NCI-H146 treated with DMSO at 0.1 percent for 48 hours (cell line): ENCODE results near the gene RGS3.

Experiments used
- DNase-seq: peaks from one replicate; lab custom pipeline; 2025; ENCODE audit not compliant: unreplicated experiment; lab: John Stamatoyannopoulos, UW

Gene RGS3

DNA sequence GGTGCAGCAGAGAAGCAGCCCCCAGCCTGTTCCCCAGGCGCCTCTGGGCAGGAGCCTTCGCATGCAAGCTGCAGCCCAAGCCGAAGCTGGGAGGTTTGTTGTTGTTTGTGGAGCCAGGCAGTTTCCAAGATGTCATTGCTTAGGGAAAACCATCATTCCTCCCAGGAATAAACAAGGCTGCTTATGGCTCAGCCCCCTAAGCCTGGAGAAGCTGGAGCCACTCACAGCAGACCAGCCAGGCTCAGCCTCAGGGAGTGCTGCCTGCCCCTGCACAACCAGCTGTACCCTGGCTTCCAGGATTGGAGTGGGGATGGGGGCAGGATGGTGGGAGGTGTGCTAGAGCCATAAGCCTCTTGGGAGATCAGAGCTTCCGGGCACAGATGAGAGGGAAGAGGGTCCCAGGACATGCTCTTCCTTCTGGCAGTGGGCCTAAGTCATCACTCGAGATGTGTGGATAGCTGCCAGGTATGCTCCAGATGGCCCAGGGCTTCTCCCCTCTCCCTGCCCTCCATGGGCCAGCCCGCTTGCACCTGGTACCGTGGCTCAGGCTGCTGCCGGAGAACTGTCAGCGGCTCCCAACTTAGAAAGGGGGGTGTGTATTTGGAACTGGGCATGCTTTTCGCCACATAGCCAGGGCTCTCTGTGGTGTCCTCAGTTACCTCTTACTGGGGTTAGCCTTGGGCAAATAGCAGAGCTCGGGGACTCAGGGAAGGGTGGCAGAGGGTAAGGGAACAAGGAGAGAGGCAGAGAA is 105.2 kb downstream of the RGS3 start:
- DNase-seq = no peak

GRCh38 chr9:113569472-113570060 is 106.0 kb downstream of the RGS3 start:
- no peak for DNase-seq

DNA sequence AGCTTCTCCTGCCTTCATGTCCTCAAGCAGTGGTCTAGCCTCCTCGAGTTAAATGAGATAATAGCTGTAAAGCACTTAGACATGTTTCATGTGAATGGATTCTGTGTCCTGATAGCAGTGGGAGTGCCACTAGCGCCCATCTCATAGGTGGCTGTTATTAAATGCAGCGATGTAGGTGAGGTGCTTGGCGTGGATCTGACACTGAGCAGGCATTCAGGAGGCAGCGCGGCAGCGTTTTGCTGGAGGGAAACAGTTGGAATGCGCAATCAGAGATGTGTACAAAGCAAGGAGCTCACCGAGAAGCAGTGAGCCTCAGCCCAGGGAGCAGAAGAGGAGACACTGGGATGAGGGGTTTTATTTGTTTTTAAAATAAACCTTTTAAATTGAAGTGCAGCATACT is 106.6 kb downstream of the RGS3 start:
- no peak for DNase-seq

- no peak for DNase-seq
Measured at GRCh38 chr9:113570749-113571711, 107.5 kb downstream of the RGS3 start.

- DNase-seq = no peak
Measured at GRCh38 chr9:113572076-113572861, 108.7 kb downstream of the RGS3 start.

GRCh38 chr9:113573046-113573958 is 109.8 kb downstream of the RGS3 start:
- DNase-seq = no peak

DNA sequence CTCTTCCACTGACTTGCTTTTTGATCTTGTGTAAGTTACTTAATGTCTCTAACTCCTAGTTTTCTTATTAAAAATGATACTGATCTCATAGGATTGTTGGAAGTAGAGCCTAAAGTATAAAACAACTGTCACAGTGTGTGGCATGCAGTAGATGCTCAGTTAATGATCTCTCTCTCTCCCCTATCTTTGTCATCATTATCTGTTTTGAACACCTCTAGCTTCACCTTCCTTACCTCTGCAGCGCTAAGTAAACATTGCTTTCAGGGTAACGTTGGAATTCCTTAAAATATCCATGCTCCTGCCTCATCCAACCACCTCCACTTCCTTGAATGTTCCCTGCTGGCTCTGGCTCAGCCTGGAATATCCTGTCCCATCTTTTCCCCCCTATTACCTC is 110.4 kb downstream of the RGS3 start:
- DNase-seq = no peak

DNA sequence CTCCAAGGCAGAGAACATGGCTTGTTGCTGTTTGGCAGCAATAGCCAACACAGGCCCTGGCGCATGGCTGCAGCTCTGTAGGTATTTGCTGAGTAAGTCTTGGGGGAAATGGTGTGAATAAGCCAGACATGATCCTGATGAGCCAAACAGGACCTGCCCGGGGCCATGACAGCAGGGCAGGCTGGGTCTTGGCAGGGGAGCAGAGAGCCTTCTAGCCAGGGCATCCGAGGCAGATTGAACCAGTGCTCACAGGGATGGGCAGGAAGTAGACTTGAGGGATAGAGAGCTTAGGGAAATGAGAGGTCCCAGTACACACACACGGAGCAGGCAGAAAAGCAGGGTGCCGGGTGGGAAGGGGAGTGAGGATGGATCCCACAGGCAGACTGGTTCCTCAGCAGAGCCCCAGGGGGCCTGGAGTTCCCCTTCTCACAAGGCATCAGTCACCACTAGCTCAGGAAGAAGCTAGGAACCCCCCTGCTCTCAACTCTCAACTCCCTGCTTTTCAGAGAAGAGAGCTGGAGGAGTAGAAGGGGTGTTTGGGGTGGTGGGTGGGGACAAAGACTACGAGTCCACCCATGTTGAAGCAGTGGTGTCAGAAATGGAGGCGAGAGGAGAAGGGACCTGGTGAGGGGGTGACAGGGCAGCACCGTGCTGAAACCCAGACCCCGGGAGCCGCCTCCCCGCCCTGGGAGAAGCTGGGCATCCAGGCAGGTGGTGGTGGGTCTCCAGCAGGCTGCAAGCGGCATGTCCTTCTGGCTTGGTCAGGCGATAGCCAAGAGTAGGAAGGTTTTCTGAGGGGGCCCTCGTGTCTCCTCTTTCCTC is 111.1 kb downstream of the RGS3 start:
- no peak for DNase-seq

- DNase-seq = no peak
Measured at GRCh38 chr9:113577525-113578261, 114.2 kb downstream of the RGS3 start.

GRCh38 chr9:113578279-113578865 is 114.8 kb downstream of the RGS3 start:
- DNase-seq = no peak

DNA sequence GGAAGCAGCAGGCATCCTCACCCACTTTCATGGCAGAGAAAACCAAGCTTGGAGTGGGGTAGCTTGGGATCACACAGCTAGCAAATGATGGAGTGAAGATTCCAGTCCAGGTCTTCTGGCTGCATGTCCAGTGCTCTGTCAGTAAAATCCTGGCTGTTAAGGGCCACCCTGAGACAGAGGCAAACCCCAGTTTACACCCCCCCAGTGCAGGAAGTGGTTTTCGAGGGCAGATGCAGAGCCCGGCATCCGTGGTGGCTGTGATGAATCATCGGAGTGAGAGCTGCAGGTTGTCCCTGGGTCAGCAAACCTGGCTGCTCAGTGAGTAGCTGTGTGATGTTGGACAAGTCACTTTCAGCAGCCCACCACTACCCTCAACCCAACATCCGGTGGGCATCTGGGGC is 115.4 kb downstream of the RGS3 start:
- DNase-seq = no peak

DNA sequence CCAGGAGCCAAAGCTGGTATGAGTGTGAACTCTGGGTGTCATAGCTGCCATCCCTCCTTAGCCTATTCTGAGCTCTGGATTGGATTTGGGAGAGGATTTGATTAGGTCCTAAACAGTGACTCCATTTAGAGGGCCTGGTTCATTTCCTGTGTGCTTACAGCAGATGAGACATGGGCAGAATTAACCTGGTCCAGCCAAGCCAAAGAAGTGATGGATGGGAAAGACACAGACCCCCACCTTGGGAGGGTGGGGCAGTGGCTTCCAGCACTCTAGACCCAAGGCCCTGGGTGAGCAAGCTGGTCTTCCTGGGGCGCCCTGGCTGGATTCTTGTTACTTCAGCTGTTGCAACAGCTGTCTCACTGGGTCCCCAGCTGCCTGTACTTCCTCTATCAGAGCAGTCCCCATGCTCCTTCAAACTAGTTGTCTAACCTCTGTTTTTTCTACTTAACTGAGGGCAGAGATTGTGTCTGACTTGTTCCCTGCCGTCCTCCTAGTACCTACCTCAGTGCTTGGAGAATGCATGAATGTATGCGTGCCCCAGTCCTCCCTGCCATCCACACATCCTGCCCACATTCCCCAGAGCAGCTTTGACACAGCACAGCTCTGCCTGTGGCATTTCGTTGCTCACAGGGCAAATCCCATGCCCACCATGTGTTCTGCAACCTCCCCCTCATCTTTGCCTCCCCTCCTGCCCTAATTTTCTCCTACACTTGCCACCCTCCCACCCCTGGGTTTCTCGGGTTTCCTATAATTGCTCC is 115.9 kb downstream of the RGS3 start:
- no peak for DNase-seq

GRCh38 chr9:113580041-113580953 is 116.8 kb downstream of the RGS3 start:
- no peak for DNase-seq

GRCh38 chr9:113580954-113581311 is 117.4 kb downstream of the RGS3 start:
- no peak for DNase-seq

DNA sequence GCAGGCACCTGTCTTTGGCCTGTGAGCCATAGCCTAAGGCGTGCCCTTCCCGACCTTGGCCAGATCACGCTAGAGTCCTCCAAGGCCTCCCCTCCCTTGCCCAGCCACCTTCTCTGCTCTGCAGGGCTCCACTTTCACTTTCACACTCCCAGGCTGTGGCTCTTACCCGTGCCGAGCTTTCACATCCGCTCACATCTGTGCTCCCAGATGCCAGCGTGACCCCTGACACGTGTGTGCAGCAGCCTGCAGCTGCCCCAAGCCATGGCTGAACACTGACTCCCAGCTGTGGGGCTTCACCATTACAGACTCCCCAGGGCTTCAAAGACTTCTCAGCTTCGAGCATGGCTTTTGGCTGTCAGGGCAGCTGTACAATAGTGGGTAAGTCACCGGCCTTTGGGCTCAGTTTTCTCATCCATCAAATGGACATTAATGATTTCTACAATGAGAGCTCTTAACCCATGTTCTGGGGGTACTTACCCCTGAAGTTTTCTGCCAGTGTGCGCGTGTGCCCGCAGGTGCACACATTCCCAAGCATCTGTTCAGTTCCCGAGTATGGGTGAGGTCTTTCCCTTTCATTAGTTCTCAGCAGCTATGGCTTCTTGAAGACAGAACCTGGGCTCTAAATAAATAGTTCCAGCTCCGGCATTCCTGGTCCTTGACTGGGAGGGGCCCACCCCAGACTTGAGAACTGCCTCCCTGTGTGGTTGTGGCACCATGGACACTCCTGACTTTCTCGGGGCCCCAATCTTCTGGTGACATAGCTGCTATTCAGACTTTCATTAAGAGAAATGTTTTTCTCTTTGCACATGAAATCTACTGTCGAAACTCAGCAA is 118.6 kb downstream of the RGS3 start:
- no peak for DNase-seq
